H1 (cell line): ENCODE results near the gene TIGD1. TPM values are rescaled to one million over a fixed set of nuclear protein-coding genes. Genes with fewer than 3 reads are reported as not detected.

ENCODE experiments used
- CTCF ChIA-PET: fragments of 300-600 bp; sonication (Branson Sonifier 250); formaldehyde crosslinking; loops from one replicate; lab custom pipeline; 2021; ENCODE audit not compliant: partially characterized antibody; lab: Charles Lee
- POLR2A ChIA-PET: fragments of 300-600 bp; sonication (Branson Sonifier 250); formaldehyde crosslinking; loops from one replicate; lab custom pipeline; 2021; ENCODE audit warnings: inconsistent platforms; ENCODE audit not compliant: partially characterized antibody; lab: Charles Lee
- DNase-seq, 2 experiments: peaks; one replicate each; pipeline versions ENCODE4 v3.0.0 to v3.0.0-alpha.2; 2010 to 2022; ENCODE audit warnings: low spot score in 2 of 2, low read depth in 1 of 2, mixed read lengths in 1 of 2
- FAIRE-seq: peaks from 2 replicates; lab custom pipeline; 2011; peaks lifted over from hg19 to GRCh38; lab: Jason Lieb, UNC
- H2AFZ ChIP-seq: 2 replicates; pipeline ENCODE4 v1.8.1; 2012; ENCODE audit warnings: low read length, inconsistent platforms
- H2AK5ac ChIP-seq: 2 replicates; pipeline ENCODE4 v1.6.1; 2013; ENCODE audit warnings: low read depth, low read length
- H2BK120ac ChIP-seq: replicated peaks from 2 replicates; pipeline ENCODE3; 2013; ENCODE audit warnings: low read depth, low read length, inconsistent platforms
- H2BK12ac ChIP-seq: 2 replicates; pipeline ENCODE4 v1.6.1; 2013; ENCODE audit warnings: low read depth, low read length
- H2BK15ac ChIP-seq: 2 replicates; pipeline ENCODE4 v1.6.1; 2013; ENCODE audit warnings: low read length
- H2BK20ac ChIP-seq: 2 replicates; pipeline ENCODE4 v1.6.1; 2013; ENCODE audit warnings: low read length
- H2BK5ac ChIP-seq: 2 replicates; pipeline ENCODE4 v1.6.1; 2013; ENCODE audit warnings: low read depth, low read length
- H3K14ac ChIP-seq: 2 replicates; pipeline ENCODE4 v1.6.1; 2013; ENCODE audit warnings: inconsistent platforms; ENCODE audit not compliant: insufficient read length
- H3K18ac ChIP-seq: 2 replicates; pipeline ENCODE4 v1.6.1; 2013; ENCODE audit warnings: low read length; ENCODE audit errors: extremely low read depth
- H3K23ac ChIP-seq: 2 replicates; pipeline ENCODE4 v1.6.1; 2013; ENCODE audit warnings: inconsistent platforms; ENCODE audit not compliant: insufficient read length
- H3K23me2 ChIP-seq: 2 replicates; pipeline ENCODE4 v1.6.1; 2013; ENCODE audit warnings: low read depth, low read length
- H3K27ac ChIP-seq: 2 replicates; pipeline ENCODE4 v1.6.1; 2011; ENCODE audit warnings: low read depth, low read length, inconsistent platforms
- H3K27me3 ChIP-seq, 4 experiments: replicated peaks in 1 of 4; 1 replicate in 1 of 4; 2 replicates in 3 of 4; pipeline versions ENCODE4 v1.6.1 to v1.8.1; 2011 to 2013; ENCODE audit warnings: low read length in 3 of 4, mild to moderate bottlenecking in 3 of 4, inconsistent platforms in 2 of 4, mixed read lengths in 2 of 4, moderate library complexity in 1 of 4; ENCODE audit not compliant: control insufficient read depth in 3 of 4, insufficient read depth in 3 of 4; ENCODE audit errors: extremely low read depth in 1 of 4
- H3K36me3 ChIP-seq, 4 experiments: 2 replicates each; pipeline versions ENCODE4 v1.6.1 to v1.8.1; 2011 to 2013; ENCODE audit warnings: mild to moderate bottlenecking in 4 of 4, low read length in 3 of 4, moderate library complexity in 2 of 4, control low read depth in 1 of 4, inconsistent platforms in 1 of 4; ENCODE audit not compliant: insufficient read depth in 4 of 4, control insufficient read depth in 2 of 4
- H3K4ac ChIP-seq: replicated peaks from 2 replicates; pipeline ENCODE3; 2013; ENCODE audit warnings: low read length, low read depth, mixed read lengths, inconsistent platforms; ENCODE audit not compliant: insufficient read length
- H3K4me1 ChIP-seq, 4 experiments: replicated peaks in 1 of 4; 1 replicate in 1 of 4; 2 replicates in 3 of 4; pipeline versions ENCODE4 v1.6.1 to v1.8.1; 2011 to 2013; ENCODE audit warnings: low read length in 3 of 4, inconsistent platforms in 2 of 4, mixed read lengths in 1 of 4; ENCODE audit not compliant: insufficient read depth in 4 of 4, control insufficient read depth in 3 of 4
- H3K4me2 ChIP-seq, 2 experiments: 2 replicates each; pipeline versions ENCODE4 v1.6.1 to v1.8.1; 2011 to 2013; ENCODE audit warnings: low read depth in 2 of 2, low read length in 2 of 2, control low read depth in 1 of 2, inconsistent platforms in 1 of 2, mild to moderate bottlenecking in 1 of 2; ENCODE audit not compliant: insufficient read depth in 1 of 2
- H3K4me3 ChIP-seq, 4 experiments: fragments of 200-600, 300-600 bp in 1 of 4; sonication (generic), shearing (Covaris generic), sonication (Bioruptor Twin) in 1 of 4; 2 replicates each; pipeline versions ENCODE4 v1.5.1 to v1.8.1; 2011 to 2016; ENCODE audit warnings: low read length in 4 of 4, low read depth in 3 of 4, control low read depth in 2 of 4, inconsistent platforms in 2 of 4, mild to moderate bottlenecking in 2 of 4, mixed read lengths in 1 of 4, moderate library complexity in 1 of 4; ENCODE audit not compliant: insufficient read depth in 2 of 4; ENCODE audit errors: extremely low read depth in 1 of 4
- H3K56ac ChIP-seq: replicated peaks from 2 replicates; pipeline ENCODE3; 2013; ENCODE audit warnings: low read depth, mild to moderate bottlenecking, mixed read lengths, low read length, inconsistent platforms; ENCODE audit not compliant: insufficient read length
- H3K79me1 ChIP-seq: 2 replicates; pipeline ENCODE4 v1.6.1; 2013; ENCODE audit warnings: low read depth, low read length, control low read depth
- H3K79me2 ChIP-seq, 2 experiments: 2 replicates each; pipeline versions ENCODE4 v1.6.1 to v1.8.1; 2012 to 2013; ENCODE audit warnings: low read length in 2 of 2, mild to moderate bottlenecking in 2 of 2, inconsistent platforms in 1 of 2; ENCODE audit not compliant: insufficient read depth in 2 of 2, control insufficient read depth in 1 of 2
- H3K9ac ChIP-seq, 4 experiments: replicated peaks in 1 of 4; 1 replicate in 1 of 4; 2 replicates in 3 of 4; pipeline versions ENCODE4 v1.6.1 to v1.8.1; 2011 to 2013; ENCODE audit warnings: low read depth in 3 of 4, low read length in 3 of 4, control low read depth in 2 of 4, mild to moderate bottlenecking in 2 of 4, moderate library complexity in 2 of 4, inconsistent platforms in 1 of 4; ENCODE audit errors: extremely low read depth in 1 of 4
- H3K9me3 ChIP-seq, 2 experiments: 2 replicates each; pipeline versions ENCODE4 v1.6.1 to v1.8.1; 2012 to 2013; ENCODE audit warnings: mild to moderate bottlenecking in 2 of 2, moderate library complexity in 2 of 2, control low read depth in 1 of 2, inconsistent platforms in 1 of 2, low read depth in 1 of 2, low read length in 1 of 2, mixed read lengths in 1 of 2; ENCODE audit not compliant: insufficient read depth in 2 of 2
- H4K20me1 ChIP-seq, 2 experiments: replicated peaks in 1 of 2; 2 replicates each; pipeline versions ENCODE3 to v1.8.1; 2011 to 2013; ENCODE audit warnings: inconsistent platforms in 2 of 2, low read length in 2 of 2, mild to moderate bottlenecking in 1 of 2; ENCODE audit not compliant: insufficient read depth in 2 of 2, control insufficient read depth in 1 of 2
- H4K5ac ChIP-seq: 2 replicates; pipeline ENCODE4 v1.6.1; 2013; ENCODE audit warnings: low read length, low read depth, mixed read lengths, inconsistent platforms; ENCODE audit not compliant: insufficient read length
- H4K8ac ChIP-seq: 2 replicates; pipeline ENCODE4 v1.8.0; 2013; ENCODE audit warnings: mild to moderate bottlenecking, moderate library complexity, low read length, inconsistent platforms; ENCODE audit not compliant: insufficient read depth; ENCODE audit errors: extremely low read depth
- H4K91ac ChIP-seq: replicated peaks from 2 replicates; pipeline ENCODE3; 2013; ENCODE audit warnings: low read length, mixed read lengths, inconsistent platforms; ENCODE audit not compliant: insufficient read length
- ATF3 ChIP-seq: IDR thresholded peaks from 2 replicates; pipeline ENCODE4 v1.6.1; 2011; ENCODE audit warnings: low read depth, mild to moderate bottlenecking, low read length; ENCODE audit not compliant: insufficient read depth
- BRCA1 ChIP-seq: IDR thresholded peaks from 2 replicates; pipeline ENCODE4 v1.6.1; 2012; ENCODE audit warnings: low read depth, low read length, improper control_type of control experiment
- CBX5 ChIP-seq: fragments of 300-800, 300-1000 bp; sonication (generic); IDR thresholded peaks from 2 replicates; pipeline ENCODE4 v1.7.1; 2016; ENCODE audit warnings: antibody characterized with exemption, low read length, low read depth
- CHD1 ChIP-seq: IDR thresholded peaks from 2 replicates; pipeline ENCODE4 v1.6.1; 2012; ENCODE audit warnings: low read depth, low read length, improper control_type of control experiment
- GTF2F1 ChIP-seq: IDR thresholded peaks from 2 replicates; pipeline ENCODE4 v1.6.1; 2012; ENCODE audit warnings: low read depth, low read length, improper control_type of control experiment, borderline replicate concordance
- SIX5 ChIP-seq: IDR thresholded peaks from 2 replicates; pipeline ENCODE4 v1.6.1; 2011; ENCODE audit warnings: mild to moderate bottlenecking, low read depth, low read length
- SP4 ChIP-seq: IDR thresholded peaks from 2 replicates; pipeline ENCODE4 v1.6.1; 2012; ENCODE audit warnings: low read length, inconsistent platforms
- SUZ12 ChIP-seq: fragments of 200-600 bp; sonication (generic); IDR thresholded peaks from 2 replicates; pipeline ENCODE4 v1.6.1; 2012; ENCODE audit warnings: mild to moderate bottlenecking, inconsistent platforms, low read length, moderate library complexity, mixed read lengths
- TAF7 ChIP-seq: optimal IDR thresholded peaks from 2 replicates; pipeline ENCODE3; 2011; ENCODE audit warnings: low read depth, mild to moderate bottlenecking, inconsistent platforms, low read length, moderate library complexity, borderline replicate concordance
- WGBS, 2 experiments: shearing (Covaris generic) in 1 of 2; methylation state at CpG; one replicate each; pipeline versions ENCODE4 v1.1.6 to v1.1.7; 2013 to 2015; ENCODE audit warnings: low lambda C conversion rate in 2 of 2, mixed read lengths in 2 of 2, inconsistent platforms in 1 of 2, low coverage in 1 of 2, missing lambda C conversion rate in 1 of 2; ENCODE audit not compliant: insufficient replicate concordance in 2 of 2, insufficient coverage in 1 of 2, insufficient read length in 1 of 2; ENCODE audit errors: extremely low coverage in 1 of 2, missing lambda C conversion rate in 1 of 2; 5-methylcytosine and 5-hydroxymethylcytosine counted together
- polyA plus RNA-seq, 7 experiments: library from polyadenylated mRNA; depleted of rRNA in 3 of 7; stranded (reverse) in 5 of 7; unstranded in 2 of 7; fragments of >200 nt in 5 of 7; fragments of 200-250 nt in 2 of 7; gene quantifications; 1 replicate in 5 of 7; 2 replicates in 1 of 7; 4 replicates in 1 of 7; pipeline versions ENCODE4 v1.2.1 to v1.2.3, GENCODE V29; 2011 to 2013; ENCODE audit warnings: missing spikeins in 2 of 7, mixed read lengths in 2 of 7
- total RNA-seq: library from RNA; stranded (reverse); fragmentation: NEBNext Ultra II Directional; extraction: Animal tissue kit (Norgen Biotek cat#: 25700); gene quantifications from 2 replicates; pipeline ENCODE4 v1.2.1, GENCODE V29; 2021

TIGD1 gene
- total and polyA plus RNA-seq, 2 of the 8 experiments (the other 6 are each of a cell fraction or from before 2014, with no cell fraction given): 4.7 to 8.3 TPM

- H3K23ac ChIP-seq: no peak overlapping the region
- H4K91ac ChIP-seq: peak overlapping the region; percentile 77
- DNase-seq: peak in 1 of 2 experiments; percentile 47
- H2BK15ac ChIP-seq: 0 out of 2 replicates have a peak overlapping the region, but pooled peaks have one; percentile 29
- no peak for FAIRE-seq
- H2BK120ac ChIP-seq: no peak overlapping the region
- H4K5ac ChIP-seq: no peak overlapping the region
- H3K79me1 ChIP-seq: no peaks in the 10 kb centered on the region
- H3K36me3 ChIP-seq: no peaks in the 10 kb centered on the region
- H2AFZ ChIP-seq: no peak overlapping the region
- H3K18ac ChIP-seq: no peak overlapping the region
- H3K79me2 ChIP-seq: no peaks in the 10 kb centered on the region
- no peak overlapping the region for H3K9ac ChIP-seq
- ChIA-PET POLR2A (interaction anchor here (0.9 to 4.0 kb wide), 2 partner anchors 9 to 10 kb away, joined by 3 to 24 read pairs; partner anchors contain the start of genes EIF4E2 and TIGD1), CTCF (interaction anchor here (1.6 kb wide), 1 partner anchor 18 kb away, joined by 4 read pairs; no protein-coding TSS in a partner anchor)
- H2AK5ac ChIP-seq: no peak overlapping the region
- no peak overlapping the region for H3K27ac ChIP-seq
- H4K20me1 ChIP-seq: peaks cover 4 to 7% of the 10 kb centered on the region in 2 experiments
- H2BK5ac ChIP-seq: no peak overlapping the region
- no peak overlapping the region for H3K4me3 ChIP-seq
- no peak overlapping the region for H2BK12ac ChIP-seq
- no peak overlapping the region for H3K4ac ChIP-seq
- H2BK20ac ChIP-seq: no peak overlapping the region
- H4K8ac ChIP-seq: 0 out of 2 replicates have a peak overlapping the region, but pooled peaks have one; percentile 9
- no peak overlapping the region for H3K56ac ChIP-seq
- TF ChIP-seq TAF7 (no peak), SUZ12 (no peak), CBX5 (no peak), SIX5 (no peak), GTF2F1 (no peak), CHD1 (no peak), SP4 (no peak), ATF3 (no peak), BRCA1 (no peak)
- 91% methylated on average over 18 of the region's 19 CpGs; no CpG with 5 or more reads in 1 of the 2 experiments for WGBS, 2 experiments
- H3K9me3 ChIP-seq: 0 out of 4 replicates have a peak, but pooled peaks cover 0 to under 1% of the 10 kb centered on the region in 2 experiments
- no peaks in the 10 kb centered on the region for H3K27me3 ChIP-seq
- peaks cover 0 to 15% (median 10%) of the 10 kb centered on the region in 4 experiments; a peak in 6 of 7 replicates for H3K4me1 ChIP-seq
- H3K4me2 ChIP-seq: no peak overlapping the region
- H3K23me2 ChIP-seq: 0 out of 2 replicates have a peak, but pooled peaks cover 1% of the 10 kb centered on the region
- no peak overlapping the region for H3K14ac ChIP-seq
Observed at GRCh38 chr2:232541195-232541960, 9.0 kb downstream of the TIGD1 start.
